Natural killer cell (primary cell): ENCODE measurements around the gene ADCY2. TPM values are rescaled to one million over a fixed set of nuclear protein-coding genes. Genes with fewer than 3 reads are reported as not detected.

ENCODE experiments used
- ATAC-seq, 3 donors: fragments of 150-1000 bp in 2 of 3; fragments of 200-7000 bp in 1 of 3; cut with Tn5 transposase; 1 replicate in 1 of 3; 2 replicates in 2 of 3; pipeline ENCODE4 v1.10.0; 2021; ENCODE audit warnings: mild to moderate bottlenecking in 2 of 3, moderate library complexity in 2 of 3
- DNase-seq, 2 donors: peaks; one replicate each; pipeline versions ENCODE4 v3.0.0 to v3.0.0-alpha.2; 2013 to 2021; ENCODE audit warnings: mixed read lengths in 1 of 2
- H3K27ac ChIP-seq: one replicate; pipeline ENCODE4 v1.5.1; 2013; ENCODE audit warnings: mild to moderate bottlenecking, low read length
- H3K27me3 ChIP-seq: one replicate; pipeline ENCODE4 v1.6.1; 2013; ENCODE audit warnings: low read length; ENCODE audit not compliant: control insufficient read depth, insufficient read depth
- H3K36me3 ChIP-seq: one replicate; pipeline ENCODE4 v1.6.1; 2013; ENCODE audit warnings: low read length; ENCODE audit not compliant: control insufficient read depth, insufficient read depth
- H3K4me1 ChIP-seq: one replicate; pipeline ENCODE4 v1.6.1; 2013; ENCODE audit warnings: low read length; ENCODE audit not compliant: control insufficient read depth, insufficient read depth
- H3K4me3 ChIP-seq: one replicate; pipeline ENCODE4 v1.5.1; 2013; ENCODE audit warnings: low read length
- H3K9me3 ChIP-seq: one replicate; pipeline ENCODE4 v1.6.1; 2013; ENCODE audit warnings: low read length; ENCODE audit not compliant: control insufficient read depth, insufficient read depth
- H3K27ac Mint-ChIP-seq, 2 donors: one replicate each; pipeline ENCODE4 v1.8.0; 2022; ENCODE audit warnings: mild to moderate bottlenecking in 2 of 2, mixed read lengths in 2 of 2, moderate library complexity in 1 of 2
- H3K27me3 Mint-ChIP-seq, 2 donors: one replicate each; pipeline ENCODE4 v1.8.0; 2022; ENCODE audit warnings: low read depth in 2 of 2, mixed read lengths in 2 of 2
- H3K36me3 Mint-ChIP-seq: one replicate; pipeline ENCODE4 v1.8.0; 2022; ENCODE audit warnings: mixed read lengths
- H3K4me1 Mint-ChIP-seq, 2 donors: one replicate each; pipeline ENCODE4 v1.8.0; 2022; ENCODE audit warnings: mixed read lengths in 2 of 2
- H3K4me3 Mint-ChIP-seq: one replicate; pipeline ENCODE4 v1.8.0; 2022; ENCODE audit warnings: mild to moderate bottlenecking, moderate library complexity, mixed read lengths
- H3K9me3 Mint-ChIP-seq, 2 donors: one replicate each; pipeline ENCODE4 v1.8.0; 2022; ENCODE audit warnings: mixed read lengths in 2 of 2
- CTCF ChIP-seq: fragments of 200-600 bp; IDR thresholded peaks from one replicate; pipeline ENCODE4 v1.8.0; 2022; ENCODE audit warnings: antibody characterized with exemption
- WGBS: methylation state at CpG from one replicate; pipeline ENCODE4 v1.1.7; 2013; ENCODE audit warnings: missing lambda C conversion rate; ENCODE audit not compliant: insufficient coverage; 5-methylcytosine and 5-hydroxymethylcytosine counted together
- intact Hi-C: fragments of 100-400 bp; cut with micrococcal nuclease; formaldehyde crosslinking; loops from one replicate; pipeline ENCODE4 v1.14.2; 2022
- total RNA-seq, 4 donors: library from RNA; stranded (reverse); fragments of 120-200 nt in 1 of 4; gene quantifications; one replicate each; pipeline versions ENCODE4 v1.2.3 to v1.2.4, GENCODE V29; 2013 to 2022

The ADCY2 gene
- total RNA-seq, 3 donors from 2014 or later (not counting 1 experiment from before 2014, with no cell fraction given), result not detected

GRCh38 chr5:7609726-7610125 lies 213.8 kb downstream of the ADCY2 start:
- Histone ChIP-seq H3K27ac (no peak overlapping the region), H3K4me1 (no peaks in the 10 kb centered on the region), H3K27me3 (no peaks in the 10 kb centered on the region), H3K9me3 (peaks cover 2% of the 10 kb centered on the region), H3K36me3 (no peaks in the 10 kb centered on the region), H3K4me3 (no peak overlapping the region)
- H3K9me3 Mint-ChIP-seq, result peaks cover 5 to 16% of the 10 kb centered on the region in 2 donors
- WGBS, result 83% methylated on average over 1 of the region's 1 CpG
- intact Hi-C loops, result no loop called here
- no peaks in the 10 kb centered on the region for H3K36me3 Mint-ChIP-seq
- H3K27ac Mint-ChIP-seq, result no peak overlapping the region
- TF ChIP-seq CTCF, result no peak
- H3K4me3 Mint-ChIP-seq, result no peak overlapping the region
- ATAC-seq, result no peak
- no peaks in the 10 kb centered on the region for H3K27me3 Mint-ChIP-seq
- no peaks in the 10 kb centered on the region for H3K4me1 Mint-ChIP-seq
- DNase-seq, result no peak

DNA sequence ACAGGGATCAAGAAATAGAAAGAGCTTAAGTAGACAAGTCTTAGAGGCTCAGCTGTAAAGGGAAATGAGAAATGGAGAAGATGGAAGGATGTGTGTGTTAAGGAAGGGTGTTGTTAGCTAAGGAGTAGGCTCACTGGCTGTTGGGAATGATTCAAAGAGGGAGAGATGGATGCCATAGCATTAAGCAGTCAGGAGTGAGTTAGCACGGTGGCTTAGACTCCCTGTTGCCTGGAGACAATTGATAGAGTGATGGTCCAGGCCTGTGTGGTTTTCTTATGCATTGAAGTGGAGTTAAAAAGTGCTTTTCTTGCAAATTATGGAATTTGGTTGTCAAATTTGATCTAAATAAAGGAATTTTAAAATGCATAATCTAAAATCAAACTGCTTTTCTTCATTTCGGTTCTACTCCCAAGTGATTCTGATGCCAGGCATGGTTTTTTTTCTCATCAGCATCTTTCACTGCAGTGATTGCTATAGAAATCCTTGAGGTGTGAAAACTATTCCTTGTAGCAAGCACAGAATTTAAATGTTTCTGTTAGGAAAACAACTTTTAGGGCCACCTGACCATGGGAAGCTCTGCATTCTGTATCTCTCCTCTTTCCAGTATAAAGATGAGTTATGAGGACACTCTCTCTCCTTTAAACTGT lies 214.7 kb downstream of the ADCY2 start:
- Histone ChIP-seq H3K9me3 (peaks cover 2% of the 10 kb centered on the region), H3K27ac (no peak overlapping the region), H3K4me3 (no peak overlapping the region), H3K27me3 (no peaks in the 10 kb centered on the region), H3K4me1 (no peaks in the 10 kb centered on the region), H3K36me3 (no peaks in the 10 kb centered on the region)
- Mint-ChIP-seq H3K27ac (no peak overlapping the region), H3K9me3 (peaks cover 5 to 16% of the 10 kb centered on the region in 2 donors), H3K36me3 (no peaks in the 10 kb centered on the region), H3K4me1 (no peaks in the 10 kb centered on the region), H3K27me3 (no peaks in the 10 kb centered on the region), H3K4me3 (no peak overlapping the region)
- TF ChIP-seq CTCF, result no peak
- ATAC-seq (no peak), DNase-seq (no peak)
- WGBS, result 80% methylated on average over 1 of the region's 2 CpGs
- intact Hi-C loops, result no loop called here

GRCh38 chr5:7611518-7611917 lies 215.6 kb downstream of the ADCY2 start:
- 68% methylated on average over 1 of the region's 1 CpG for WGBS
- H3K36me3 Mint-ChIP-seq, result no peaks in the 10 kb centered on the region
- intact Hi-C loops, result no loop called here

More at GRCh38 chr5:7611518-7611917, 215.6 kb downstream of the ADCY2 start:
- Mint-ChIP-seq H3K4me1 (no peaks in the 10 kb centered on the region), H3K9me3 (peaks cover 5 to 14% of the 10 kb centered on the region in 2 donors), H3K27me3 (no peaks in the 10 kb centered on the region), H3K27ac (no peak overlapping the region), H3K4me3 (no peak overlapping the region)
- Histone ChIP-seq H3K36me3 (no peaks in the 10 kb centered on the region), H3K9me3 (peaks cover 2% of the 10 kb centered on the region), H3K27me3 (no peaks in the 10 kb centered on the region), H3K27ac (no peak overlapping the region), H3K4me1 (no peaks in the 10 kb centered on the region), H3K4me3 (no peak overlapping the region)
- DNase-seq (no peak), ATAC-seq (no peak)
- no peak for TF ChIP-seq CTCF
